Smooth muscle cell (in vitro differentiated cells): ENCODE data around the gene HOXD1. TPM values are rescaled to one million over a fixed set of nuclear protein-coding genes. Genes with fewer than 3 reads are reported as not detected.

ENCODE experiments used
- DNase-seq: peaks from one replicate; lab custom pipeline; 2025; ENCODE audit not compliant: unreplicated experiment; lab: John Stamatoyannopoulos, UW
- H2AFZ ChIP-seq: fragments of 200-600 bp; sonication (generic); 2 replicates; pipeline ENCODE4 v1.6.0; 2016; ENCODE audit warnings: antibody characterized with exemption, low read depth, mild to moderate bottlenecking
- H3F3A ChIP-seq: fragments of 200-600 bp; sonication (generic); 2 replicates; pipeline ENCODE4 v1.6.0; 2017; ENCODE audit warnings: antibody characterized with exemption, low read depth
- H3K27ac ChIP-seq: fragments of 200-600 bp; sonication (generic); 2 replicates; pipeline ENCODE4 v1.5.1; 2016; ENCODE audit warnings: low read depth, mild to moderate bottlenecking
- H3K27me3 ChIP-seq: fragments of 200-600 bp; sonication (generic); 2 replicates; pipeline ENCODE4 v1.6.1; 2016; ENCODE audit warnings: low read depth, mild to moderate bottlenecking
- H3K36me3 ChIP-seq: fragments of 200-600 bp; sonication (generic); 2 replicates; pipeline ENCODE4 v1.5.1; 2016; ENCODE audit warnings: low read depth
- H3K4me1 ChIP-seq: fragments of 200-600 bp; sonication (generic); 2 replicates; pipeline ENCODE4 v1.5.1; 2016; ENCODE audit warnings: low read depth
- H3K4me2 ChIP-seq: fragments of 200-600 bp; sonication (generic); 2 replicates; pipeline ENCODE4 v1.6.0; 2016; ENCODE audit warnings: mild to moderate bottlenecking
- H3K4me3 ChIP-seq: fragments of 200-600 bp; sonication (generic); 2 replicates; pipeline ENCODE4 v1.5.1; 2016; ENCODE audit warnings: mild to moderate bottlenecking
- H3K79me2 ChIP-seq: fragments of 200-600 bp; sonication (generic); 2 replicates; pipeline ENCODE4 v1.6.0; 2016; ENCODE audit warnings: low read depth, mild to moderate bottlenecking
- H3K9ac ChIP-seq: fragments of 200-600 bp; sonication (generic); 2 replicates; pipeline ENCODE4 v1.6.0; 2016; ENCODE audit warnings: low read depth
- H3K9me3 ChIP-seq: fragments of 200-600 bp; sonication (generic); replicated peaks from 2 replicates; pipeline ENCODE4 v1.5.1; 2016; ENCODE audit warnings: low read depth
- H4K20me1 ChIP-seq: fragments of 200-600 bp; sonication (generic); 2 replicates; pipeline ENCODE4 v1.6.0; 2016; ENCODE audit warnings: low read depth
- WGBS: methylation state at CpG from one replicate; pipeline ENCODE4 v1.1.7; 2016; ENCODE audit warnings: low lambda C conversion rate; 5-methylcytosine and 5-hydroxymethylcytosine counted together
- polyA plus RNA-seq: library from polyadenylated mRNA; unstranded; fragments of >200 nt; fragmentation: Nextera tagmentation; extraction: Ambion mirVana; gene quantifications from 2 replicates; pipeline ENCODE4 v1.2.1, GENCODE V29; 2016
- total RNA-seq: library from RNA; depleted of rRNA; stranded (reverse); fragments of >200 nt; gene quantifications from 2 replicates; pipeline ENCODE4 v1.2.3, GENCODE V29; 2014
- TF ChIP-seq, protein P1 (sequence below): fragments of 200-600 bp; sonication (generic); IDR thresholded peaks from 2 replicates; pipeline ENCODE4 v1.5.1; 2017; ENCODE audit warnings: borderline replicate concordance, mild to moderate bottlenecking, antibody characterized with exemption; ENCODE audit not compliant: insufficient read depth, poor library complexity, severe bottlenecking

HOXD1 gene
- total and polyA plus RNA-seq, 2 experiments from 2014 or later: not detected

GRCh38 chr2:176154576-176155252, 33.8 kb upstream of the HOXD1 start:
- Histone ChIP-seq H3K79me2 (no peaks in the 10 kb centered on the region), H4K20me1 (peaks cover 4% of the 10 kb centered on the region), H3K27me3 (peaks cover 100% of the 10 kb centered on the region), H3F3A (no peaks in the 10 kb centered on the region), H3K9me3 (no peaks in the 10 kb centered on the region), H3K9ac (no peak overlapping the region), H3K27ac (no peak overlapping the region), H2AFZ (no peak overlapping the region), H3K36me3 (no peaks in the 10 kb centered on the region), H3K4me1 (peaks cover 11% of the 10 kb centered on the region), H3K4me3 (no peak overlapping the region), H3K4me2 (no peak overlapping the region)
- TF ChIP-seq, protein P1, sequence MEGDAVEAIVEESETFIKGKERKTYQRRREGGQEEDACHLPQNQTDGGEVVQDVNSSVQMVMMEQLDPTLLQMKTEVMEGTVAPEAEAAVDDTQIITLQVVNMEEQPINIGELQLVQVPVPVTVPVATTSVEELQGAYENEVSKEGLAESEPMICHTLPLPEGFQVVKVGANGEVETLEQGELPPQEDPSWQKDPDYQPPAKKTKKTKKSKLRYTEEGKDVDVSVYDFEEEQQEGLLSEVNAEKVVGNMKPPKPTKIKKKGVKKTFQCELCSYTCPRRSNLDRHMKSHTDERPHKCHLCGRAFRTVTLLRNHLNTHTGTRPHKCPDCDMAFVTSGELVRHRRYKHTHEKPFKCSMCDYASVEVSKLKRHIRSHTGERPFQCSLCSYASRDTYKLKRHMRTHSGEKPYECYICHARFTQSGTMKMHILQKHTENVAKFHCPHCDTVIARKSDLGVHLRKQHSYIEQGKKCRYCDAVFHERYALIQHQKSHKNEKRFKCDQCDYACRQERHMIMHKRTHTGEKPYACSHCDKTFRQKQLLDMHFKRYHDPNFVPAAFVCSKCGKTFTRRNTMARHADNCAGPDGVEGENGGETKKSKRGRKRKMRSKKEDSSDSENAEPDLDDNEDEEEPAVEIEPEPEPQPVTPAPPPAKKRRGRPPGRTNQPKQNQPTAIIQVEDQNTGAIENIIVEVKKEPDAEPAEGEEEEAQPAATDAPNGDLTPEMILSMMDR: no peak
- WGBS: 21% methylated on average over 11 of the region's 11 CpGs
- no peak for DNase-seq

- peaks cover 100% of the 10 kb centered on the region for H3K27me3 ChIP-seq
- peaks cover 11% of the 10 kb centered on the region for H3K4me1 ChIP-seq
- no peaks in the 10 kb centered on the region for H3F3A ChIP-seq
- no peak overlapping the region for H2AFZ ChIP-seq
- no peaks in the 10 kb centered on the region for H3K9me3 ChIP-seq
- DNase-seq: no peak
- H3K79me2 ChIP-seq: no peaks in the 10 kb centered on the region
- H3K9ac ChIP-seq: no peak overlapping the region
- peaks cover 4% of the 10 kb centered on the region for H4K20me1 ChIP-seq
- WGBS: 7% methylated on average over 6 of the region's 6 CpGs
- TF ChIP-seq, protein P1: no peak
- H3K27ac ChIP-seq: no peak overlapping the region
- no peaks in the 10 kb centered on the region for H3K36me3 ChIP-seq
- no peak overlapping the region for H3K4me2 ChIP-seq
- H3K4me3 ChIP-seq: no peak overlapping the region
Observed at GRCh38 chr2:176155356-176156044, 33.0 kb upstream of the HOXD1 start.

DNA sequence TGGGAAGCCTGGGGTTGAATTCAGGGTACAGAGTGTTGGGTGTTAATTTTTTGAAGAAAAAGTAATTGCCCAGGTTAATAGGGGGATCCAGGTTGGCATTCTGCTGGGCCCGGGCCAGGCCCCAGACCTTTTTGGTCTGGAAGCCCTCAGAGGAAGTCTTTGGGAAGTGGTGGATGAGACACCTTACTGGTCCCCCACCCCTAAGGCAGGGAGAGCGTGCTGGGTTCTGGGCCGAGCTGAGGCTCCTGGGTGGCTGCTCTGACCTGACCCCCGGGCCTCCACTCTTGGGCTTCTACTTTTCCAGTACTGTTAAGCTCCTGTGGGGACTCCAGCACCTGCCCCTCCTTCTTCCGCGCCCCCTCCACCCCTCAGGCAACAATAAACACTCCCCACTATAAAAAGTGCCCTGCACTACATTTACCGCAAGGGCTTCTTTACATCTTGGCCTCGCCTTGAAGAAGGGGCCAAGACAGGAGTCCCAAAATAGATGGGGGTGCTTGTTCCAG, 32.1 kb upstream of the HOXD1 start:
- no peaks in the 10 kb centered on the region for H3K9me3 ChIP-seq
- H3K79me2 ChIP-seq: no peaks in the 10 kb centered on the region
- no peaks in the 10 kb centered on the region for H3F3A ChIP-seq
- H3K4me1 ChIP-seq: peaks cover 11% of the 10 kb centered on the region
- no peak for DNase-seq
- H3K36me3 ChIP-seq: no peaks in the 10 kb centered on the region
- H3K27ac ChIP-seq: no peak overlapping the region
- TF ChIP-seq, protein P1: no peak
- 19% methylated on average over 7 of the region's 8 CpGs for WGBS
- peaks cover 4% of the 10 kb centered on the region for H4K20me1 ChIP-seq
- H3K27me3 ChIP-seq: peaks cover 100% of the 10 kb centered on the region
- no peak overlapping the region for H3K4me2 ChIP-seq
- H3K4me3 ChIP-seq: no peak overlapping the region
- H3K9ac ChIP-seq: no peak overlapping the region
- no peak overlapping the region for H2AFZ ChIP-seq
